HEK293 (cell line): ENCODE measurements around the gene NRIP1.

Source experiments
- CTCF ChIA-PET: fragments of 350-600 bp; formaldehyde crosslinking; extraction: SDS; loops from one replicate; lab custom pipeline; 2021; ENCODE audit warnings: antibody characterized with exemption; lab: Yijun Ruan, JAX
- POLR2A ChIA-PET: fragments of 300-600 bp; formaldehyde crosslinking; extraction: SDS; loops from one replicate; lab custom pipeline; 2020; ENCODE audit warnings: antibody characterized with exemption, inconsistent platforms; lab: Yijun Ruan, JAX
- H3K27ac ChIP-seq: fragments of 200-500 bp; sonication (Bioruptor generic); 2 replicates; pipeline ENCODE4 v1.5.1; 2014; ENCODE audit warnings: low read depth, low read length, control low read depth, inconsistent platforms; ENCODE audit errors: extremely low read depth
- H3K36me3 ChIP-seq, 2 experiments: fragments of 200-500 bp in 1 of 2; sonication (Bioruptor generic) in 1 of 2; 1 replicate in 1 of 2; 2 replicates in 1 of 2; pipeline ENCODE4 v1.5.1; 2014 to 2017; ENCODE audit warnings: inconsistent platforms in 2 of 2, low read length in 2 of 2; ENCODE audit not compliant: control insufficient read depth in 2 of 2, insufficient read depth in 1 of 2
- H3K4me1 ChIP-seq: fragments of 200-500 bp; sonication (Bioruptor generic); 2 replicates; pipeline ENCODE4 v1.5.1; 2014; ENCODE audit warnings: mild to moderate bottlenecking, low read length, inconsistent platforms; ENCODE audit not compliant: control insufficient read depth, insufficient read depth
- H3K4me3 ChIP-seq: 2 replicates; pipeline ENCODE4 v1.5.1; 2011; ENCODE audit warnings: low read depth, mild to moderate bottlenecking, control low read depth, low read length, moderate library complexity
- H3K9me3 ChIP-seq: fragments of 200-500 bp; sonication (Bioruptor generic); 2 replicates; pipeline ENCODE4 v1.5.1; 2014; ENCODE audit warnings: low read depth, low read length, inconsistent platforms; ENCODE audit not compliant: control insufficient read depth, insufficient read depth
- ELK4 ChIP-seq: IDR thresholded peaks from 2 replicates; pipeline ENCODE4 v1.6.1; 2011; ENCODE audit warnings: mild to moderate bottlenecking, low read depth, low read length, borderline replicate concordance
- FEZF1 ChIP-seq: fragments of 450-650 bp; formaldehyde crosslinking; IDR thresholded peaks from 2 replicates; pipeline ENCODE4 v1.5.1; 2016; ENCODE audit warnings: missing biosample characterization, missing genetic modification characterization
- GLIS1 ChIP-seq: fragments of 450-650 bp; formaldehyde crosslinking; IDR thresholded peaks from 2 replicates; pipeline ENCODE4 v1.5.1; 2016; ENCODE audit warnings: missing biosample characterization, missing genetic modification characterization
- IKZF3 ChIP-seq: fragments of 450-650 bp; IDR thresholded peaks from 2 replicates; pipeline ENCODE4 v1.5.0; 2018; ENCODE audit warnings: missing biosample characterization, mild to moderate bottlenecking, missing genetic modification characterization, moderate library complexity
- MZF1 ChIP-seq: fragments of 450-650 bp; formaldehyde crosslinking; IDR thresholded peaks from 2 replicates; pipeline ENCODE4 v1.5.1; 2017; ENCODE audit warnings: missing biosample characterization, missing genetic modification characterization, borderline replicate concordance
- TCF7L2 ChIP-seq: IDR thresholded peaks from 2 replicates; pipeline ENCODE4 v1.6.1; 2011; ENCODE audit warnings: low read depth, mild to moderate bottlenecking, inconsistent platforms, low read length, moderate library complexity, borderline replicate concordance
- WT1 ChIP-seq: fragments of 450-650 bp; formaldehyde crosslinking; IDR thresholded peaks from 2 replicates; pipeline ENCODE4 v1.5.1; 2016; ENCODE audit warnings: missing biosample characterization, missing genetic modification characterization
- ZBTB44 ChIP-seq: fragments of 450-650 bp; IDR thresholded peaks from 2 replicates; pipeline ENCODE4 v1.5.1; 2018; ENCODE audit warnings: missing biosample characterization, mild to moderate bottlenecking, missing genetic modification characterization
- ZFP69B ChIP-seq: fragments of 450-650 bp; formaldehyde crosslinking; IDR thresholded peaks from 2 replicates; pipeline ENCODE4 v1.5.1; 2016; ENCODE audit warnings: missing biosample characterization, missing genetic modification characterization
- ZIC2 ChIP-seq: fragments of 450-650 bp; formaldehyde crosslinking; IDR thresholded peaks from 2 replicates; pipeline ENCODE4 v1.5.1; 2016; ENCODE audit warnings: missing biosample characterization, missing genetic modification characterization
- ZNF140 ChIP-seq: fragments of 450-650 bp; formaldehyde crosslinking; IDR thresholded peaks from 2 replicates; pipeline ENCODE4 v1.5.1; 2016; ENCODE audit warnings: missing biosample characterization, missing genetic modification characterization
- ZNF16 ChIP-seq: fragments of 450-650 bp; formaldehyde crosslinking; IDR thresholded peaks from 2 replicates; pipeline ENCODE4 v1.5.1; 2016; ENCODE audit warnings: low read depth, missing biosample characterization, missing genetic modification characterization
- ZNF174 ChIP-seq: fragments of 450-650 bp; formaldehyde crosslinking; IDR thresholded peaks from 2 replicates; pipeline ENCODE4 v1.5.0; 2017; ENCODE audit warnings: missing biosample characterization, mild to moderate bottlenecking, missing genetic modification characterization
- ZNF214 ChIP-seq: fragments of 450-650 bp; formaldehyde crosslinking; IDR thresholded peaks from 2 replicates; pipeline ENCODE4 v1.5.1; 2017; ENCODE audit warnings: missing biosample characterization, mild to moderate bottlenecking, missing genetic modification characterization, borderline replicate concordance
- ZNF354C ChIP-seq: fragments of 450-650 bp; formaldehyde crosslinking; IDR thresholded peaks from 2 replicates; pipeline ENCODE4 v1.5.1; 2016; ENCODE audit warnings: missing biosample characterization, missing genetic modification characterization, low read depth, borderline replicate concordance
- ZNF596 ChIP-seq: fragments of 450-650 bp; IDR thresholded peaks from 2 replicates; pipeline ENCODE4 v1.5.0; 2018; ENCODE audit warnings: missing biosample characterization, mild to moderate bottlenecking, missing genetic modification characterization, moderate library complexity
- ZNF639 ChIP-seq: fragments of 450-650 bp; formaldehyde crosslinking; IDR thresholded peaks from 2 replicates; pipeline ENCODE4 v1.5.1; 2016; ENCODE audit warnings: missing biosample characterization, missing genetic modification characterization
- ZNF776 ChIP-seq: fragments of 450-650 bp; formaldehyde crosslinking; IDR thresholded peaks from 2 replicates; pipeline ENCODE4 v1.5.0; 2017; ENCODE audit warnings: missing biosample characterization, missing genetic modification characterization, borderline replicate concordance
- TF ChIP-seq, protein P1 (sequence below): fragments of 450-650 bp; formaldehyde crosslinking; IDR thresholded peaks from 2 replicates; pipeline ENCODE4 v1.5.1; 2016; ENCODE audit warnings: missing biosample characterization, missing genetic modification characterization
- TF ChIP-seq, protein P2 (sequence below): fragments of 450-650 bp; formaldehyde crosslinking; IDR thresholded peaks from 2 replicates; pipeline ENCODE4 v1.5.1; 2016; ENCODE audit warnings: missing biosample characterization, missing genetic modification characterization

NRIP1 gene

GRCh38 chr21:14955936-14956520 lies 108.8 kb downstream of the NRIP1 start:
- H3K4me1 ChIP-seq = peaks cover 8% of the 10 kb centered on the region
- H3K27ac ChIP-seq = no peak overlapping the region
- ChIA-PET POLR2A (no interaction called here), CTCF (no interaction called here)
- no peak overlapping the region for H3K4me3 ChIP-seq
- H3K9me3 ChIP-seq = no peaks in the 10 kb centered on the region
- TF ChIP-seq WT1 (tag by site-specific recombination) (no peak), ZIC2 (no peak), MZF1 (tag by site-specific recombination) (no peak)
- TF ChIP-seq, protein P1, sequence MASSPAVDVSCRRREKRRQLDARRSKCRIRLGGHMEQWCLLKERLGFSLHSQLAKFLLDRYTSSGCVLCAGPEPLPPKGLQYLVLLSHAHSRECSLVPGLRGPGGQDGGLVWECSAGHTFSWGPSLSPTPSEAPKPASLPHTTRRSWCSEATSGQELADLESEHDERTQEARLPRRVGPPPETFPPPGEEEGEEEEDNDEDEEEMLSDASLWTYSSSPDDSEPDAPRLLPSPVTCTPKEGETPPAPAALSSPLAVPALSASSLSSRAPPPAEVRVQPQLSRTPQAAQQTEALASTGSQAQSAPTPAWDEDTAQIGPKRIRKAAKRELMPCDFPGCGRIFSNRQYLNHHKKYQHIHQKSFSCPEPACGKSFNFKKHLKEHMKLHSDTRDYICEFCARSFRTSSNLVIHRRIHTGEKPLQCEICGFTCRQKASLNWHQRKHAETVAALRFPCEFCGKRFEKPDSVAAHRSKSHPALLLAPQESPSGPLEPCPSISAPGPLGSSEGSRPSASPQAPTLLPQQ (tag by site-specific recombination) = no peak
- no peaks in the 10 kb centered on the region for H3K36me3 ChIP-seq

DNA sequence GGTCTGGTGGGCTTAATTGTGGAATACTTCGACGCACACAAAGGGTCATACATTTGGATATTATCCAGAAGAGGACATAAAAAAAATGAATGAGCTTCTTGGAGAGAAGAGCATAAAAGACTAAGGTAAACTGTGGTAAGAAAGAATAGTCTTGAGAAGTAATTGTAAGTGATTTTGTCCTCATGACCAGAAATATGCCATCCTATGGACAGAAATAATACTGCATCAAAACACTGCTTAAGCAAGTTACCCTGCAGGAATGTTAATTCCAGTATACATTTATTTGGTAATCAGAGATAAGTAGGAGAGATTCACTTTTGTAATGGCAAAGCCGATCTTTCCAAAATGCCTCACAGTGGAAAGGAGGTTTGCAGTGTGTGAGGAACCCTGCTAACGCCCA lies 111.9 kb downstream of the NRIP1 start:
- Histone ChIP-seq H3K4me3 (no peak overlapping the region), H3K4me1 (peaks cover 8% of the 10 kb centered on the region), H3K27ac (no peak overlapping the region), H3K36me3 (no peaks in the 10 kb centered on the region), H3K9me3 (no peaks in the 10 kb centered on the region)
- TF ChIP-seq ZNF174 (no peak), ZNF214 (tag by site-specific recombination) (no peak), MZF1 (tag by site-specific recombination) (no peak), FEZF1 (tag by site-specific recombination) (no peak), ZFP69B (tag by site-specific recombination) (no peak), IKZF3 (no peak), ZNF354C (tag by site-specific recombination) (no peak), ELK4 (no peak), ZNF596 (tag by site-specific recombination) (no peak), TCF7L2 (no peak), ZNF776 (tag by site-specific recombination) (no peak), ZNF639 (tag by site-specific recombination) (no peak), ZBTB44 (tag by site-specific recombination) (no peak), GLIS1 (tag by site-specific recombination) (no peak), ZNF16 (tag by site-specific recombination) (no peak), ZNF140 (tag by site-specific recombination) (no peak)
- TF ChIP-seq, protein P2, sequence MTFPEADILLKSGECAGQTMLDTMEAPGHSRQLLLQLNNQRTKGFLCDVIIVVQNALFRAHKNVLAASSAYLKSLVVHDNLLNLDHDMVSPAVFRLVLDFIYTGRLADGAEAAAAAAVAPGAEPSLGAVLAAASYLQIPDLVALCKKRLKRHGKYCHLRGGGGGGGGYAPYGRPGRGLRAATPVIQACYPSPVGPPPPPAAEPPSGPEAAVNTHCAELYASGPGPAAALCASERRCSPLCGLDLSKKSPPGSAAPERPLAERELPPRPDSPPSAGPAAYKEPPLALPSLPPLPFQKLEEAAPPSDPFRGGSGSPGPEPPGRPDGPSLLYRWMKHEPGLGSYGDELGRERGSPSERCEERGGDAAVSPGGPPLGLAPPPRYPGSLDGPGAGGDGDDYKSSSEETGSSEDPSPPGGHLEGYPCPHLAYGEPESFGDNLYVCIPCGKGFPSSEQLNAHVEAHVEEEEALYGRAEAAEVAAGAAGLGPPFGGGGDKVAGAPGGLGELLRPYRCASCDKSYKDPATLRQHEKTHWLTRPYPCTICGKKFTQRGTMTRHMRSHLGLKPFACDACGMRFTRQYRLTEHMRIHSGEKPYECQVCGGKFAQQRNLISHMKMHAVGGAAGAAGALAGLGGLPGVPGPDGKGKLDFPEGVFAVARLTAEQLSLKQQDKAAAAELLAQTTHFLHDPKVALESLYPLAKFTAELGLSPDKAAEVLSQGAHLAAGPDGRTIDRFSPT = no peak
- ChIA-PET CTCF (interaction anchor here (0.6 to 0.7 kb wide), 2 partner anchors 524 to 531 kb away, joined by 3 to 4 read pairs; no protein-coding TSS in a partner anchor), POLR2A (no interaction called here)
